Measurements from ENCODE around the gene NAA10.

NAA10 gene

GRCh38 chrX:153953892-153954557 is 19.2 kb upstream of the NAA10 start:
- TF ChIP-seq CTCF (IDR thresholded peaks at IDR 0.05; ENCODE audit: insufficient read depth, low read depth, low read length, missing control alignments), result no peak

GRCh38 chrX:153953342-153953830 is 18.5 kb upstream of the NAA10 start:
- no peak overlapping the region for H3K4me3 ChIP-seq (ENCODE audit: low read depth, low read length)
- TF ChIP-seq CTCF (IDR thresholded peaks at IDR 0.05; ENCODE audit: insufficient read depth, low read depth, low read length, missing control alignments), result peak; percentile 86
- peak; percentile 69 for DNase-seq (ENCODE audit: low read depth)

More at GRCh38 chrX:153953892-153954557, 19.2 kb upstream of the NAA10 start:
- no peak overlapping the region for H3K4me3 ChIP-seq (ENCODE audit: low read depth, low read length)
- DNase-seq (ENCODE audit: low read depth), result no peak

- TF ChIP-seq CTCF (IDR thresholded peaks at IDR 0.05; ENCODE audit: insufficient read depth, low read depth, low read length, missing control alignments), result no peak
- DNase-seq (ENCODE audit: low read depth), result no peak
- no peak overlapping the region for H3K4me3 ChIP-seq (ENCODE audit: low read depth, low read length)
Measured at GRCh38 chrX:153952373-153953026, 17.7 kb upstream of the NAA10 start.

GRCh38 chrX:153951683-153952372 is 17.0 kb upstream of the NAA10 start:
- no peak for TF ChIP-seq CTCF (IDR thresholded peaks at IDR 0.05; ENCODE audit: insufficient read depth, low read depth, low read length, missing control alignments)
- H3K4me3 ChIP-seq (ENCODE audit: low read depth, low read length), result no peak overlapping the region
- no peak for DNase-seq (ENCODE audit: low read depth)

- DNase-seq (ENCODE audit: low read depth), result no peak
- TF ChIP-seq CTCF (IDR thresholded peaks at IDR 0.05; ENCODE audit: insufficient read depth, low read depth, low read length, missing control alignments), result no peak
- H3K4me3 ChIP-seq (ENCODE audit: low read depth, low read length), result no peak overlapping the region
Measured at GRCh38 chrX:153950127-153950526, 15.3 kb upstream of the NAA10 start.

GRCh38 chrX:153948847-153949805 is 14.3 kb upstream of the NAA10 start:
- no peak overlapping the region for H3K4me3 ChIP-seq (ENCODE audit: low read depth, low read length)
- no peak for DNase-seq (ENCODE audit: low read depth)
- no peak for TF ChIP-seq CTCF (IDR thresholded peaks at IDR 0.05; ENCODE audit: insufficient read depth, low read depth, low read length, missing control alignments)
